HG02623 (cell line): ENCODE results near the gene HUNK.
"Not testable (repeated sequence)": the region's sequence is repeated elsewhere in the genome, so short reads cannot be mapped to it uniquely, and the experiment has no call there.

Experiments
- ATAC-seq: cut with Tn5 transposase; IDR thresholded peaks from one replicate; pipeline ENCODE4 v1.9.1; 2021; ENCODE audit warnings: moderate library complexity; ENCODE audit not compliant: unreplicated experiment

Gene HUNK

GRCh38 chr21:32038751-32039150 lies 165.9 kb downstream of the HUNK start:
- not testable (repeated sequence) for ATAC-seq

GRCh38 chr21:32043458-32043857 lies 170.6 kb downstream of the HUNK start:
- no peak for ATAC-seq

GRCh38 chr21:32044205-32045180 lies 171.7 kb downstream of the HUNK start:
- no peak for ATAC-seq

- no peak for ATAC-seq
Observed at GRCh38 chr21:32046191-32046590, 173.4 kb downstream of the HUNK start.

DNA sequence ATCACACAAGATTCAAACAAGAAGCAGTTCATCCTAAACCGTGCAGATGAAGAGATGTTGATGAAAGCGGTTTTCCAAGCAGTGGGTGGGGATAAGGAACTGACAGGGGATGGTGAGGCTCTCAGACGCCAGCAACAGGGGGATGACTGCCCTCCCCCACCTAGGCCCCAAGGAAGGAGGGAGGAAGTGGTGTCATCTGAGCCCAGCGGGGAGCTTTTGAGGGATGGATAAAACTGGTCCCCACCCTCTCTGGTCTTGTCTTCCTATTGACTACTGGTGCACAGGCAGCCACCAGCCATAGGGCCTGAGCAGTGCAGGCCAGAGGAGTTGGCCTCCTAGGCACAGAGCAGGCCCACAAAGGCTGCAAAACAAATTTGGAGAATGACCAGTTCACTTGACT lies 175.5 kb downstream of the HUNK start:
- ATAC-seq, result no peak
